Activated T-helper 2 cell treated with anti-CD3 and anti-CD28 coated beads, Interferon-gamma antibody, Interleukin-2, Interleukin-4, amounts not matched to agents 10 μg/mL and 5 μg/mL and 100 μg/mL, durations not matched to agents 14 hours and 24 hours and 36 hours (primary cell): ENCODE results near the gene PPP1R7. TPM values are rescaled to one million over a fixed set of nuclear protein-coding genes. Genes with fewer than 3 reads are reported as not detected.

Experiments
- DNase-seq: peaks from one replicate; pipeline ENCODE4 v3.0.0; 2021; ENCODE audit warnings: low spot score
- H3K27ac Mint-ChIP-seq: one replicate; pipeline ENCODE4 v1.8.0; 2021; ENCODE audit warnings: mixed read lengths
- H3K27me3 Mint-ChIP-seq: one replicate; pipeline ENCODE4 v1.8.0; 2021; ENCODE audit warnings: low read depth, mixed read lengths
- H3K36me3 Mint-ChIP-seq: one replicate; pipeline ENCODE4 v1.8.0; 2021; ENCODE audit warnings: low read depth, mixed read lengths
- H3K4me1 Mint-ChIP-seq: one replicate; pipeline ENCODE4 v1.8.0; 2021; ENCODE audit warnings: low read depth, mixed read lengths
- H3K4me3 Mint-ChIP-seq: one replicate; pipeline ENCODE4 v1.8.0; 2021; ENCODE audit warnings: low read depth, mild to moderate bottlenecking, moderate library complexity, mixed read lengths
- H3K9me3 Mint-ChIP-seq: one replicate; pipeline ENCODE4 v1.8.0; 2021; ENCODE audit warnings: mixed read lengths
- intact Hi-C: fragments of 100-400 bp; cut with micrococcal nuclease; formaldehyde crosslinking; loops from one replicate; pipeline ENCODE4 v1.15.1; 2023
- total RNA-seq: library from RNA; stranded (reverse); gene quantifications from 2 replicates; pipeline ENCODE4 v1.2.3, GENCODE V29; 2022

The PPP1R7 gene
- total RNA-seq, 1 donor from 2014 or later: 101 TPM

DNA sequence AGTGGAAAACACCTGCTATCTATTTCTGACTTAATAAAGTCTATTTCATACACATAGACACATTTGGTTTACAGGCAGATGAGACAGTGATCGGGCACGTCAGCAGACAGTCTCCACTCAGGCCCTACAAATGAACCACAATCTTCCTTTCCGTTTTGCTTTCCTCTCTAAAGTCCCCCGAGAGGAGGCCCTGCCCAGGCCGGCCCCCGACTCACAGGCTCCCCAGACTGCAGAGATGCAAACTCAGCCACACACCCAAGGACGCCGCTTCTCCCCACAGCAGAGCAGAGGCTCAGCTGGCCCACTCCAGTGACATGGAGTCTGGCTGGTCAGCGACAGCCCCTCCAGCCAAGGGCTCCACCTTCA is 38.8 kb upstream of the PPP1R7 start:
- Mint-ChIP-seq H3K9me3 (no peaks in the 10 kb centered on the region), H3K27ac (peak overlapping the region; percentile 49), H3K27me3 (no peaks in the 10 kb centered on the region), H3K4me1 (peaks cover 18% of the 10 kb centered on the region), H3K4me3 (peak overlapping the region; percentile 41), H3K36me3 (peaks cover 44% of the 10 kb centered on the region)
- intact Hi-C loops: no loop called here
- no peak for DNase-seq

DNA sequence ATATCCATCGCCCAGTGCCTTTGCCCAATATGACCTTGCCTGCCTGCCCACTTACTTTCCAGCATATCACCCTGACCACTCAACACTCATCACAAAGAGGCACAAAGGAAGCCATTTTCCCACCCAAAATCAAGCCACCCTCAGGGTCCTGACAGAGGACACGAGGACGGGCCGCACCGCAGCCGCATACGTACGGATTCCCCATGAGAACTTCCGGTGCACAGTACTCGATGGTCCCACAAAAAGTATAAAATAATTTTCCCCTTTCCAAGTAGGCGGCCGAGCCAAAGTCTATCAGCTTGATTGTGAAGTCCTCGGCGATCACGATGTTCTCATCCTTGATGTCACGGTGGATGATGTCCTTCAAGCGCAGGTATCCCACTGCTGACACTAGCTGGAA is 38.2 kb upstream of the PPP1R7 start:
- DNase-seq: no peak
- Mint-ChIP-seq H3K4me1 (peaks cover 18% of the 10 kb centered on the region), H3K36me3 (peaks cover 42% of the 10 kb centered on the region)

DNA sequence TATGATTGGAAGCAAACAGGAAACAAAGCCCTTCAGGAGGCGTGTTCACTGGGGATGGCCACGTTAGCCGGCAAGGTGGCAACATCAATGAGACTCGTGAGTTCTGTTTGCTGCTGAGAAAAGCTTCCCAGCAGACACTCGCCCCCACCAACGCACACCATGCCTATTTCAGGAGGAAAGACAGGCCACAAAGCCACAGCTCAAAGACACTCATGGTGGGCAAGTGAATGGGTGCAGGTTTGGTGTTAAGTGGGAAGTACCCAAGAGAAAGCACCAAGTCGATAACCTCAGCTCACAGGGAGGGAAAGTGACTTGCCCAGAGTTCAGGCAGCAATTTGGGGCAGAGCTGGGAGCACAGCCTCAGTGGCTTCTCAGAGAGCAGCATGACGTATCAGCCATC is 37.7 kb upstream of the PPP1R7 start:
- peaks cover 39% of the 10 kb centered on the region for H3K36me3 Mint-ChIP-seq

More for the DNA sequence above, 38.2 kb upstream of the PPP1R7 start:
- intact Hi-C loops: no loop called here
- no peaks in the 10 kb centered on the region for H3K9me3 Mint-ChIP-seq
- no peaks in the 10 kb centered on the region for H3K27me3 Mint-ChIP-seq
- H3K27ac Mint-ChIP-seq: peak overlapping the region; percentile 46
- H3K4me3 Mint-ChIP-seq: peak overlapping the region; percentile 43

DNA sequence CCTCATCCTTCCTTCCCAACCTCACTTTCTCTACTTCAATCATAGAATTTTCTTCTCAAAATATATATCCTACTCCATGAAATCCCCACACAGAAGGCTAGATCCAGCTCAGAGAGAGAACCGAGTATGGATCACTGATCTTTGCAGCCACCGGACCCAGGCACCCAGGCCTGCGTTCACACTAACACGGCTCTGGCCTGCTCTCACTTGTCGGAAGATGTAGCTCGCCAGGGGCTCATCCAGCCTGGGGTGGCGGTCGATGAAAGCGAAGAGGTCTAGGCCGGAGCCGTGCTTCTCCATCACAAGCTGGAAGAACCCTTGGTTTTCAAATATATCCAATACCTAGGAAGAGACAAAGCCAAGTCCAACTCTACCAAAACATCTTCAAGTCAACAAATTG is 35.4 kb upstream of the PPP1R7 start:
- Mint-ChIP-seq H3K9me3 (no peaks in the 10 kb centered on the region), H3K36me3 (peaks cover 34% of the 10 kb centered on the region), H3K27ac (no peak overlapping the region), H3K4me1 (peaks cover 9% of the 10 kb centered on the region), H3K4me3 (no peak overlapping the region), H3K27me3 (no peaks in the 10 kb centered on the region)
- intact Hi-C loops: no loop called here
- DNase-seq: no peak

More for the DNA sequence above, 37.7 kb upstream of the PPP1R7 start:
- Mint-ChIP-seq H3K27ac (peak overlapping the region; percentile 40), H3K9me3 (no peaks in the 10 kb centered on the region), H3K4me3 (no peak overlapping the region), H3K4me1 (peaks cover 18% of the 10 kb centered on the region), H3K27me3 (no peaks in the 10 kb centered on the region)
- DNase-seq: no peak
- intact Hi-C loops: no loop called here

DNA sequence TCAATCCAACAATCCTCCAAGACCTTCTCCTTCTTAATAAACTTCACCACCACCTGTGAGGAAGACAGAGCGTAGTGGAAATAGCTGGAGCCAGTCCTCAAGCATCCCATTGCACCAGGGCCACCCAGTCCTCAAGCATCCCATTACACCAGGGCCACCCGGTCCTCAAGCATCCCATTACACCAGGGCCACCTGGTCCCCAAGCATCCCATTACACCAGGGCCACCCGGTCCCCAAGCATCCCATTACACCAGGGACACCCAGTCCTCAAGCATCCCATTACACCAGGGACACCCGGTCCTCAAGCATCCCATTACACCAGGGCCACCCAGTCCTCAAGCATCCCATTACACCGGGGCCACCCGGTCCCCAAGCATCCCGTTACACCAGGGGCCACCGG is 34.9 kb upstream of the PPP1R7 start:
- Mint-ChIP-seq H3K9me3 (no peaks in the 10 kb centered on the region), H3K27ac (no peak overlapping the region), H3K27me3 (no peaks in the 10 kb centered on the region), H3K36me3 (peaks cover 36% of the 10 kb centered on the region), H3K4me1 (peaks cover 6% of the 10 kb centered on the region), H3K4me3 (no peak overlapping the region)
- intact Hi-C loops: no loop called here
- DNase-seq: no peak

DNA sequence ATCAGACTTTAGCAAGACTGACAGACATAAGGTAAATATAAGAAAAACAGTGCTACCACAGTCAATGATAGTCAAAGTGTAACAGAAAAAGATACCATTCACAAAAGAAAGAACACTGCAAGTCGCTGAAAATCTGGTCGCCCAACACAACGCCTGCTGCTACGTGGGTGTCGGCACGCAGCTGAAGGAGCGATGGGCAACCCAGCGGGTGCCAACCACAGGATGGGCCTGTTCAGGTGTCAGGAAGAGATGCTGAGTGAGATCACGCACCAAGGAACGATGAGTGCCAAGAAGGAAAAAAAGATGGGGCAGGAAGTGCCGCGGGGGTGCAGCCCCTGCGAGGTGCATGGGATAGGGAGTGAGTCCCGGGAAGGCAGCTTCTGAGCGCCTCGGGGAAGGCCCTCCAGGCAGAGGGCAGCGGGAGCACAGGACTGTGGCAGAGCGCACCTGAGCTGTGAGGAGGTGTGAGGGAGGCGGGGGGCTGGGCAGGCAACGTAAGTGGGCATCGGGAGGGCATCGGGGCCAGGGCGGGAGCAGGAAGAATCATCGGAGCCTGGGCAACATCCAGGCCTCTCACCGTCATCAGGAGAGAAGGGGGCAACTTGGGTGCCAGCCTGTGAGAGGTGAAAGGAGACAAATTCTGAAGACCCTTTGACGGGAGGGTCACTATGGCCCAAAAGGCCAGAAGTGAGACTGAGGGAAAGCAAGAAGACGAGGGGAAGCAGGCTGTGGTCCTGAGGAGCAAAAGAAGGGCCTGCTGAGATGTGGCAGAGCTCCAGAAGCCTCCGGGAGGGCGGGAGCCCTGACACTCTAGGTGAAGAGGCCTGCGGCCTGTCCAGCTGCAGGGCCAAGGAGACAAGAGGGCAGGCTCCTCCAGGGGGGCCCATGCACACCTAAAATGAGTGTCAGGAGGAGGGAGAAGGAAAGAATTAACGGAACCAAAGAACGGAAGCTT is 33.4 kb upstream of the PPP1R7 start:
- H3K4me1 Mint-ChIP-seq: peaks cover 2% of the 10 kb centered on the region
- peaks cover 44% of the 10 kb centered on the region for H3K36me3 Mint-ChIP-seq
- no peak overlapping the region for H3K4me3 Mint-ChIP-seq
- no peak overlapping the region for H3K27ac Mint-ChIP-seq
- H3K9me3 Mint-ChIP-seq: no peaks in the 10 kb centered on the region
- H3K27me3 Mint-ChIP-seq: no peaks in the 10 kb centered on the region
- no peak for DNase-seq
- intact Hi-C loops: no loop called here

DNA sequence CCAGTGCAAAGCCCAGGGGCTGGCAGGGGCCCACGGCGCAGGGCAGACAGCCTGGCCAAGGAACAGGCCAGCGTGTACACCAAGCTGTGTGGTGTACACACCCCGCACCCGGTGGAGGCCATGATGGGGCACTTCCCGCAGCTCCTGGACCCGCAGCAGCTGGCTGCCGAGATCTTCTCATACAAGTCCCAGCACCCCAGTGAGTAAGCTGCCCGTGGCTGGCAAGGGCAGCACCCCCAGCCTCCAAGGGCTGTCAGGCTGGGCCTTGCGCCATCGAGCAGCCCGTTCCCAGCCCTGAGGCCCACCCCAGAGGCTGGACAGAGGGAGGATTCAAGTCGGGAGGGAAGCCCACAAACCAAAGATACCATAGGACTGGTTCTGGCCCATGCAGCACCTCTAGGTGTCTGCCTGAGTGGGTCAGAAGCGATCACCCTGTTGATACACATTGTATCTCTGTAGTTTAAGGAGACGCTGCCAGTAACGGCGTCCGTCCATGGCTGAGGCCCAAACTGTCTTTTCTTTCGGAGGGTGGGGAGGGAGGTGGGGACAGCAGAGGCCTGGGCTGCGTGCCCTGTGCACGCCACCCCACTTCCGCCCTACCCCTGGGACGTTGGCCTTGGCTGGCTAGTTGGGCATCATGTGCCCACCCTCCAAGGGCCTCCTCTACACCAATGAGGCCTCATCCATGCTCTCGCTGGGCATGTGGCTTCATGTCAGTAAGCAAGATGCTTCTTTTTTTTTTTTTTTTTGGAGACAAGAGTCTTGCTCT is 31.3 kb upstream of the PPP1R7 start:
- H3K4me3 Mint-ChIP-seq: no peak overlapping the region
- DNase-seq: no peak
- H3K27ac Mint-ChIP-seq: no peak overlapping the region
- no peaks in the 10 kb centered on the region for H3K9me3 Mint-ChIP-seq
- H3K27me3 Mint-ChIP-seq: no peaks in the 10 kb centered on the region
- intact Hi-C loops: no loop called here
- peaks cover 53% of the 10 kb centered on the region for H3K36me3 Mint-ChIP-seq
- peaks cover 2% of the 10 kb centered on the region for H3K4me1 Mint-ChIP-seq

DNA sequence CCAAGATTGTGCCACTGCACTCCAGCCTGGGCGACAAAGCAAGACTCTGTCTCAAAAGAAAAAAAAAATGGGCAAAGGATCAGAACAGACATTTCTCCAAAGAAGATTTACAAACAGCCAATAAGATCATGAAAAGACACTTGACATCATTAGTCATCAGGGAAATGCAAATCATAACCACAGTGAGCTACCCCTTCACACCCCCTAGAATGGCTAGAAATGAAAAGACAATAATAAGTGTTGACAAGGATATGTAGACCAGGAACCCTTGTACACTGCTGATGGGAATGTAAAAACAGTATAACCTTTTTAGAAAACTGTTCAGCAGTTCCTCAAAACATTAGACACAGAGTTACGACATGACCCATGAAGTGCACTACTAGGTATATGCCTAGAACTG is 29.8 kb upstream of the PPP1R7 start:
- no peak overlapping the region for H3K27ac Mint-ChIP-seq
- intact Hi-C loops: loop anchor here (1.0 kb wide), 1 partner anchor 16 kb away; no protein-coding TSS in a partner anchor
- no peaks in the 10 kb centered on the region for H3K27me3 Mint-ChIP-seq
- H3K36me3 Mint-ChIP-seq: peaks cover 39% of the 10 kb centered on the region
- no peaks in the 10 kb centered on the region for H3K9me3 Mint-ChIP-seq
- H3K4me1 Mint-ChIP-seq: peaks cover 2% of the 10 kb centered on the region
- no peak for DNase-seq
- H3K4me3 Mint-ChIP-seq: no peak overlapping the region

DNA sequence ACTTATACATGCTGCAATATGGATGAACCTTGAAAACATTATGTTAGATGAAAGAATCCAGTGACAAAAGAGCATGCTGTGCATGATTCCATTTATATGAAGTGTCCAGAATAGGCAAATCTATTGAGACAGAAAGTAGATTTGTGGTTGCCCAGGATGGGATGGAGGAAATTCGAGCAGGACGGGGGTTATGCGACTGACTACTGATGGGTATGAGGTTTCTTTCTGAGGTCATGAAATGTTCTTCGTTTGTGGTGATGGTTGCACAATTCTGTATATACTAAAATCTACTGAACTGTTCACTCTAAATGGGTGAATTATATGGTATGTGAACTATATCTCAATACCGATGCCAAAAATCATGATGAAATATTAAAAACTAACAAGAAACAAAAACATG is 29.3 kb upstream of the PPP1R7 start:
- H3K4me3 Mint-ChIP-seq: no peak overlapping the region
- peaks cover 2% of the 10 kb centered on the region for H3K4me1 Mint-ChIP-seq
- no peaks in the 10 kb centered on the region for H3K9me3 Mint-ChIP-seq
- DNase-seq: no peak
- intact Hi-C loops: no loop called here
- H3K36me3 Mint-ChIP-seq: peaks cover 38% of the 10 kb centered on the region
- H3K27ac Mint-ChIP-seq: no peak overlapping the region
- H3K27me3 Mint-ChIP-seq: no peaks in the 10 kb centered on the region

DNA sequence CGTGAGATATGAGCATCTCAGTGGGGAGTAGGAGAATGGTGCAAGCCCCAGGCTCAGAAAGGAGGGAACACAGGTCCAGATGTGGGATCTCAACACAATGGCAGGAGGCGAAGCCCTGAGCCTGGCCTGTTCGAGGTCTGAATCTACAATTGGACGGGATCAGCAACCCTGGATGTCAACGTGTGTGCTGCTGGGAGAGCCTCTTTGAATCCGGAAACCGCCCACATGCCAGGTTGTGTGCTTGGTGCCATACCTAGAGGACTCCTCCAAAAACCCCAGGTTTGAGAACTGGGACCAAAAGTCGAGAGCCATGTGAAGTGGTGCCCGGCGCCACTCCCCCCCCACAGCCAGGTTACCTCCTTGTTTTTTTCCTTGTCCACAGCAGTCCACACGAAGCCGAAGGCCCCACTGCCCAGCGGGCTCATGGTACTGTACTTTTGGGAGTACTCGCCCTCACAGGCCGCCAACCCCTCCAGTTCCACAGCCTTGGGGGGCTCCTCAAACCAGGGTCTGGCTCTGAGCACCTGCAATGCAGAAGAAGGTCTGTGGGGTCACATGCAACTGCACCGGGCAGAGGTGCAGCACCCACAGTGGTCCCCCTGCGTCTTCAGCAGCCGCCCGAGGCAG is 27.8 kb upstream of the PPP1R7 start:
- H3K4me3 Mint-ChIP-seq: no peak overlapping the region
- peaks cover 40% of the 10 kb centered on the region for H3K36me3 Mint-ChIP-seq
- H3K27me3 Mint-ChIP-seq: no peaks in the 10 kb centered on the region
- H3K27ac Mint-ChIP-seq: no peak overlapping the region
- no peak for DNase-seq
- intact Hi-C loops: no loop called here
- peaks cover 6% of the 10 kb centered on the region for H3K4me1 Mint-ChIP-seq
- H3K9me3 Mint-ChIP-seq: no peaks in the 10 kb centered on the region

DNA sequence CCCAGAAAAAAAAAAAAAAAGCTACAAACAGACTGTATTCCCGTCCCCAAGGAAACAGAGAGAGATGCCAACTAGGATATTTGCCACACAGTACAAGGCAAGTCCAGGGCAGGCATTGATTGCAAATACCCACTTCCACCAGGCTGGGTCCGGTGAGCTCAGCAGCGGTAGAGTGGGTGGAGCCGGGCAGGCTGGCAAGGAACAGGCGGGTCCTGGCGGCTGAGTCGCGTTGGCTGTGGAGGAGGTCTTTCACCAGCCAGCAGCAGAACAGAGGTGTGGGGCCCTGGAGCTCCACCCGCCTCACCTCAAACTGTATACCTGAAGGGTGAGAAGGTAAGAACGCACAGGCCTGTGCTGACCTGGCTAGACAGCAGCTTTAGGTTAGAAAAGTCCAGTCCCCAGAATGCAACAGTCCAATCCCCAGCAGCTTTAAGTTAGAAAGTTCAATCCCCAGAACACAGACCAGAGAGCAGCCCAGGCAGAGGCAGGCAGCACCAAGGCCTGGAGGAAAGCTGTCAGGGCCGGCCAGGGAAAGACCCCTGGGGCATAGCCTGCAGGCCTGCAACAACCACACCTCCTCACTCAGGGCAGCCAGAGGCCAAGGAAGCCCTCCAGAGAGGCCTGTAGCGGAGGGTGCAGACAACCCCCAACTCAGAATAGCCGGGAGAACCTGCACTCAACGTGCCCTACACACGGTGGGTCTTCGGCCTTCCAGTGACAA is 26.3 kb upstream of the PPP1R7 start:
- H3K4me1 Mint-ChIP-seq: peaks cover 12% of the 10 kb centered on the region
- H3K36me3 Mint-ChIP-seq: peaks cover 44% of the 10 kb centered on the region
- no peaks in the 10 kb centered on the region for H3K27me3 Mint-ChIP-seq
- intact Hi-C loops: no loop called here
- no peak for DNase-seq
- no peak overlapping the region for H3K27ac Mint-ChIP-seq
- H3K9me3 Mint-ChIP-seq: no peaks in the 10 kb centered on the region
- no peak overlapping the region for H3K4me3 Mint-ChIP-seq

DNA sequence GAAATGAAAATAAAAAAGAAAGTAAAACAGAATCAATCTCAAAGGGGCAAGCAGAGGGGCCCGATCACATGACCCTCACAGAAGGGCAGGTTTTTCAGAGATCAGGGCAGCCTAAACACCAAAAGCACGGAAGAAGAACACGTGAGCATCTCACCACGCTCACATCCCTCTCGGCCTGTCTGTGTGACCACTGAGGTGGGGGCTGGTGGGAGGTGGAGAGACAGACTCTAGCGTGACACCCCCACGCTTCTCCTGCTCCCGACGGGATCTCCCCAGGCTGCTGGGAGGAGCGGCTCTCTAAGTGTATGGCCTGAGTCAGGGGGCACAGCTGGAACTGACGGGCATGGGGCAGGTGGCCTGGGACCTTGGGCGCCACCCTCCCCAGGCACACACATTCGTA is 24.6 kb upstream of the PPP1R7 start:
- Mint-ChIP-seq H3K4me1 (peaks cover 15% of the 10 kb centered on the region), H3K27ac (no peak overlapping the region), H3K36me3 (peaks cover 39% of the 10 kb centered on the region)

More for the DNA sequence above, 24.6 kb upstream of the PPP1R7 start:
- no peak overlapping the region for H3K4me3 Mint-ChIP-seq
- no peaks in the 10 kb centered on the region for H3K27me3 Mint-ChIP-seq
- no peaks in the 10 kb centered on the region for H3K9me3 Mint-ChIP-seq
- intact Hi-C loops: no loop called here
- DNase-seq: no peak
